H9 (cell line): ENCODE measurements around the gene MALL. TPM values are rescaled to one million over a fixed set of nuclear protein-coding genes. Genes with fewer than 3 reads are reported as not detected.
"Not testable (repeated sequence)": the region's sequence is repeated elsewhere in the genome, so short reads cannot be mapped to it uniquely, and the experiment has no call there.

Experiments
- DNase-seq: peaks from one replicate; pipeline ENCODE4 v3.0.0-alpha.2; 2017
- H2AFZ ChIP-seq: one replicate; pipeline ENCODE4 v1.6.1; 2013; ENCODE audit warnings: mild to moderate bottlenecking, low read length, control low read depth, moderate library complexity
- H2AK5ac ChIP-seq: 2 replicates; pipeline ENCODE4 v1.6.1; 2013; ENCODE audit warnings: low read length, control low read depth, mixed read lengths; ENCODE audit not compliant: insufficient read length
- H2BK120ac ChIP-seq: one replicate; pipeline ENCODE4 v1.6.1; 2013; ENCODE audit warnings: low read depth, mild to moderate bottlenecking, low read length, control low read depth, inconsistent platforms; ENCODE audit not compliant: poor library complexity, severe bottlenecking
- H2BK12ac ChIP-seq: 2 replicates; pipeline ENCODE4 v1.6.1; 2013; ENCODE audit warnings: low read length, control low read depth, mixed read lengths, low read depth; ENCODE audit not compliant: insufficient read length
- H2BK15ac ChIP-seq: 2 replicates; pipeline ENCODE4 v1.6.1; 2013; ENCODE audit warnings: low read depth, low read length, control low read depth
- H2BK20ac ChIP-seq: one replicate; pipeline ENCODE4 v1.6.1; 2013; ENCODE audit warnings: low read depth, mild to moderate bottlenecking, low read length, control low read depth, inconsistent platforms; ENCODE audit not compliant: poor library complexity, severe bottlenecking
- H2BK5ac ChIP-seq: 2 replicates; pipeline ENCODE4 v1.6.1; 2013; ENCODE audit warnings: low read length, control low read depth, mixed read lengths; ENCODE audit not compliant: insufficient read length
- H3K14ac ChIP-seq: 2 replicates; pipeline ENCODE4 v1.6.1; 2013; ENCODE audit warnings: low read length, control low read depth; ENCODE audit not compliant: insufficient read depth
- H3K18ac ChIP-seq: 2 replicates; pipeline ENCODE4 v1.6.1; 2013; ENCODE audit warnings: low read depth, mild to moderate bottlenecking, mixed read lengths, low read length, control low read depth; ENCODE audit not compliant: insufficient read length
- H3K23ac ChIP-seq: 2 replicates; pipeline ENCODE4 v1.6.1; 2013; ENCODE audit warnings: low read length, control low read depth, mixed read lengths, low read depth; ENCODE audit not compliant: insufficient read length
- H3K23me2 ChIP-seq: 2 replicates; pipeline ENCODE4 v1.6.1; 2013; ENCODE audit warnings: low read depth, mild to moderate bottlenecking, mixed read lengths, low read length, control low read depth; ENCODE audit not compliant: insufficient read length, poor library complexity, severe bottlenecking
- H3K27ac ChIP-seq: 2 replicates; pipeline ENCODE4 v1.5.1; 2013; ENCODE audit warnings: low read length, control low read depth, mixed read lengths, low read depth; ENCODE audit not compliant: insufficient read length
- H3K27me3 ChIP-seq: 2 replicates; pipeline ENCODE4 v1.6.1; 2013; ENCODE audit warnings: low read length, control low read depth, inconsistent platforms; ENCODE audit not compliant: insufficient read depth
- H3K4ac ChIP-seq: 2 replicates; pipeline ENCODE4 v1.6.1; 2013; ENCODE audit warnings: low read depth, mild to moderate bottlenecking, control low read depth, inconsistent platforms, low read length, moderate library complexity
- H3K4me1 ChIP-seq: 2 replicates; pipeline ENCODE4 v1.6.1; 2013; ENCODE audit warnings: low read length, control low read depth, inconsistent platforms; ENCODE audit not compliant: insufficient read depth
- H3K4me2 ChIP-seq: 2 replicates; pipeline ENCODE4 v1.6.1; 2013; ENCODE audit warnings: low read length, control low read depth, mixed read lengths; ENCODE audit not compliant: insufficient read length, insufficient read depth
- H3K56ac ChIP-seq: 2 replicates; pipeline ENCODE4 v1.6.1; 2013; ENCODE audit warnings: low read depth, mild to moderate bottlenecking, mixed read lengths, low read length, control low read depth; ENCODE audit not compliant: insufficient read length
- H3K79me1 ChIP-seq: 2 replicates; pipeline ENCODE4 v1.6.1; 2013; ENCODE audit warnings: low read depth, mild to moderate bottlenecking, moderate library complexity, low read length, control low read depth, inconsistent platforms; ENCODE audit not compliant: insufficient read depth, poor library complexity, severe bottlenecking
- H3K79me2 ChIP-seq: 2 replicates; pipeline ENCODE4 v1.6.1; 2013; ENCODE audit warnings: low read length, control low read depth, inconsistent platforms; ENCODE audit not compliant: insufficient read depth
- H3K9ac ChIP-seq: 2 replicates; pipeline ENCODE4 v1.6.1; 2013; ENCODE audit warnings: low read length, control low read depth, mixed read lengths; ENCODE audit not compliant: insufficient read length; ENCODE audit errors: extremely low read depth
- H3K9me3 ChIP-seq: one replicate; pipeline ENCODE4 v1.6.1; 2013; ENCODE audit warnings: low read depth, low read length, inconsistent platforms; ENCODE audit not compliant: control insufficient read depth
- H3T11ph ChIP-seq: one replicate; pipeline ENCODE4 v1.6.1; 2013; ENCODE audit warnings: mild to moderate bottlenecking, low read length, control low read depth, inconsistent platforms
- H4K20me1 ChIP-seq: one replicate; pipeline ENCODE4 v1.6.1; 2013; ENCODE audit not compliant: control insufficient read depth, insufficient read length, insufficient read depth
- H4K5ac ChIP-seq: 2 replicates; pipeline ENCODE4 v1.6.1; 2013; ENCODE audit warnings: low read depth, mild to moderate bottlenecking, mixed read lengths, low read length, control low read depth; ENCODE audit not compliant: insufficient read length
- H4K8ac ChIP-seq: replicated peaks from 2 replicates; pipeline ENCODE4 v1.6.1; 2013; ENCODE audit warnings: low read length, control low read depth, mixed read lengths, low read depth; ENCODE audit not compliant: insufficient read length
- H4K91ac ChIP-seq: 2 replicates; pipeline ENCODE4 v1.6.1; 2013; ENCODE audit warnings: low read depth, mild to moderate bottlenecking, moderate library complexity, mixed read lengths, low read length, control low read depth; ENCODE audit not compliant: insufficient read length
- H3K27ac Mint-ChIP-seq, 3 experiments: 2 replicates in 2 of 3; 3 replicates in 1 of 3; pipeline ENCODE4 v1.8.0; 2020 to 2021; ENCODE audit warnings: mixed read lengths in 3 of 3, mild to moderate bottlenecking in 1 of 3, moderate library complexity in 1 of 3
- H3K27me3 Mint-ChIP-seq: 2 replicates; pipeline ENCODE4 v1.8.0; 2021; ENCODE audit warnings: low read depth, mild to moderate bottlenecking, moderate library complexity, mixed read lengths
- H3K36me3 Mint-ChIP-seq, 3 experiments: 2 replicates in 2 of 3; 3 replicates in 1 of 3; pipeline ENCODE4 v1.8.0; 2020 to 2021; ENCODE audit warnings: low read depth in 3 of 3, mixed read lengths in 3 of 3; ENCODE audit not compliant: insufficient read depth in 1 of 3
- H3K4me1 Mint-ChIP-seq, 2 experiments: 2 replicates each; pipeline ENCODE4 v1.8.0; 2020; ENCODE audit warnings: mixed read lengths in 2 of 2
- H3K4me3 Mint-ChIP-seq, 2 experiments: 2 replicates in 1 of 2; 3 replicates in 1 of 2; pipeline ENCODE4 v1.8.0; 2020 to 2021; ENCODE audit warnings: mild to moderate bottlenecking in 2 of 2, mixed read lengths in 2 of 2, moderate library complexity in 1 of 2
- H3K9me3 Mint-ChIP-seq, 2 experiments: 2 replicates in 1 of 2; 3 replicates in 1 of 2; pipeline ENCODE4 v1.8.0; 2020; ENCODE audit warnings: mild to moderate bottlenecking in 2 of 2, mixed read lengths in 2 of 2, moderate library complexity in 1 of 2
- WGBS: extraction: QIAGEN DNeasy Blood & Tissue Kit; methylation state at CpG from one replicate; pipeline ENCODE4 v1.1.7; 2013; ENCODE audit warnings: missing lambda C conversion rate, low lambda C conversion rate, mixed read lengths; ENCODE audit not compliant: insufficient read length; ENCODE audit errors: extremely low coverage; 5-methylcytosine and 5-hydroxymethylcytosine counted together
- total RNA-seq: library from RNA; stranded (reverse); gene quantifications from 2 replicates; pipeline ENCODE4 v1.2.1, GENCODE V29; 2021

The MALL gene
- total RNA-seq, 1 experiment from 2014 or later = 5.0 TPM

DNA sequence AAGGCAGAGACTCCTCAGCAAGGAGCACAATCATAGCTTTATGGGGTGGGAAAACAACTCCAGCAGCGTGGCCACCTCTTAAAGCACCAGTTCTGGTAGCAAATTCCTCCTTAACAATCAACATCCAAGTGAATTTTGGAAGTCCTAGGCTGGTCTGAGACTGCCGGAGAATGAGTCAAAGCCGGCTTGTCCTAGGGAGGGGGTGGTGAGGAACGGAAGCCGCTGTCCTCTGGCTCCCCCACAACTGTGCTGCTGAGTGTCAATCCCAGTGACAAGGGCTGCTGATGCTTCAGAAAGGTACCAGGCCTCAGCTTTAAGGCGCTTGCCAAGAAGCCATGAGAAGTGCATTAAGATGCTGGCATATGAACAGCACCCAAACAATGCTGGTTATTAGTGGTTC lies 21.7 kb downstream of the MALL start:
- H3K56ac ChIP-seq, H3K9me3 ChIP-seq, H3K4me3 Mint-ChIP-seq, H3T11ph ChIP-seq, H3K27ac ChIP-seq, H3K9ac ChIP-seq, H3K36me3 Mint-ChIP-seq, H2BK15ac ChIP-seq, H4K20me1 ChIP-seq, H2BK5ac ChIP-seq, H2BK120ac ChIP-seq, H3K27me3 Mint-ChIP-seq, H3K4me1 Mint-ChIP-seq, H3K14ac ChIP-seq, H3K4me2 ChIP-seq, H3K4me1 ChIP-seq, H4K5ac ChIP-seq, H2AFZ ChIP-seq, H3K27me3 ChIP-seq, H4K8ac ChIP-seq, H3K9me3 Mint-ChIP-seq, H3K4ac ChIP-seq, H3K79me1 ChIP-seq, H3K27ac Mint-ChIP-seq, H4K91ac ChIP-seq, H3K23me2 ChIP-seq, DNase-seq, H2BK20ac ChIP-seq, H2BK12ac ChIP-seq, H2AK5ac ChIP-seq, H3K23ac ChIP-seq, H3K18ac ChIP-seq, H3K79me2 ChIP-seq: not testable (repeated sequence)
- WGBS = no CpG with 5 or more reads among the region's 6 CpGs

DNA sequence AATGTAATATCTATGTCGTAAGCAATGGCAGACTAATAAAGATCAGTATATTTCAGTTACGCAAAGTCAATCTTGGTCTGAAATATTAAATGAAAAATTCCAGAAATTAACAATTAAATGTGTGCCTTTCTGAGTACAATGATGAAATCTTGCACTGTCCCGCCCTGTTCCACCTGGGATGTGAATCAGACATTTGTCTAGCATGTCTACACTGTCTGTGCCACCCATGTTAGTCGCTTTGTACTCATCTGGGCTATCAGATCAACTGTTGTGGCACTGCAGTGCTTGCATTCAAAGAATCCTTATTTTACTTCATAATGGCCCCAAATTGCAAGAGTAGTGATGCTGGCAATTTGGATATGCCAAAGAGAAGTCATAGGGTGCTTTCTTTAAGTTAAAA lies 25.5 kb downstream of the MALL start:
- not testable (repeated sequence) for H3K4me2 ChIP-seq, H3K4ac ChIP-seq, H3K23ac ChIP-seq, H4K20me1 ChIP-seq, H2AFZ ChIP-seq, H2BK12ac ChIP-seq, H3K9ac ChIP-seq, H3K27me3 ChIP-seq, H4K8ac ChIP-seq, H3K9me3 Mint-ChIP-seq, H3K4me3 Mint-ChIP-seq, H3K27ac Mint-ChIP-seq, DNase-seq, H4K5ac ChIP-seq, H3K36me3 Mint-ChIP-seq, H3K9me3 ChIP-seq, H3K79me2 ChIP-seq, H3K18ac ChIP-seq, H3K79me1 ChIP-seq, H3K14ac ChIP-seq, H2BK15ac ChIP-seq, H3T11ph ChIP-seq, H3K27me3 Mint-ChIP-seq, H2BK5ac ChIP-seq, H3K4me1 ChIP-seq, H2BK20ac ChIP-seq, H3K23me2 ChIP-seq, H3K56ac ChIP-seq, H2BK120ac ChIP-seq, H3K27ac ChIP-seq, H2AK5ac ChIP-seq, H4K91ac ChIP-seq, H3K4me1 Mint-ChIP-seq
- no CpG with 5 or more reads among the region's 4 CpGs for WGBS
